DOHH2 (cell line): ENCODE results near the gene FLAD1.

Source experiments
- H3F3A ChIP-seq: fragments of 200-600 bp; sonication (generic), shearing (Covaris generic); 2 replicates; pipeline ENCODE4 v1.6.0; 2016; ENCODE audit warnings: antibody characterized with exemption, mild to moderate bottlenecking; ENCODE audit not compliant: control insufficient read depth, insufficient read depth
- H3K27ac ChIP-seq: fragments of 200-600 bp; sonication (generic); 2 replicates; pipeline ENCODE4 v1.5.1; 2014; ENCODE audit warnings: low read depth, mild to moderate bottlenecking, low read length, moderate library complexity
- H3K27me3 ChIP-seq: fragments of 200-600 bp; sonication (generic); 2 replicates; pipeline ENCODE4 v1.6.1; 2014; ENCODE audit warnings: mild to moderate bottlenecking, low read length, mixed read lengths; ENCODE audit not compliant: control insufficient read depth
- H3K36me3 ChIP-seq: fragments of 200-600 bp; sonication (generic); 2 replicates; pipeline ENCODE4 v1.6.1; 2014; ENCODE audit warnings: mild to moderate bottlenecking, low read length, moderate library complexity, mixed read lengths; ENCODE audit not compliant: control insufficient read depth
- H3K4me1 ChIP-seq: fragments of 200-600 bp; sonication (generic); 2 replicates; pipeline ENCODE4 v1.6.1; 2014; ENCODE audit warnings: mild to moderate bottlenecking, low read length, mixed read lengths; ENCODE audit not compliant: control insufficient read depth
- H3K4me2 ChIP-seq: fragments of 200-600 bp; sonication (generic); 2 replicates; pipeline ENCODE4 v1.6.0; 2014; ENCODE audit warnings: mild to moderate bottlenecking, low read length, moderate library complexity
- H3K4me3 ChIP-seq: fragments of 200-600 bp; sonication (generic); 2 replicates; pipeline ENCODE4 v1.5.1; 2014; ENCODE audit warnings: mild to moderate bottlenecking, low read length, mixed read lengths
- H3K79me2 ChIP-seq: fragments of 200-600 bp; sonication (generic); 2 replicates; pipeline ENCODE4 v1.6.1; 2014; ENCODE audit warnings: mild to moderate bottlenecking, low read length, mixed read lengths; ENCODE audit not compliant: control insufficient read depth
- H3K9me2 ChIP-seq: fragments of 200-600 bp; sonication (generic); replicated peaks from 2 replicates; pipeline ENCODE4 v1.6.1; 2014; ENCODE audit warnings: mild to moderate bottlenecking, low read length, mixed read lengths; ENCODE audit not compliant: control insufficient read depth
- H3K9me3 ChIP-seq: fragments of 200-600 bp; sonication (generic); 2 replicates; pipeline ENCODE4 v1.6.1; 2014; ENCODE audit warnings: antibody characterized with exemption, low read length, mixed read lengths; ENCODE audit not compliant: control insufficient read depth, insufficient read depth
- H4K20me1 ChIP-seq: fragments of 200-600 bp; sonication (generic); 2 replicates; pipeline ENCODE4 v1.6.0; 2014; ENCODE audit warnings: low read depth, mild to moderate bottlenecking, antibody characterized with exemption, low read length, moderate library complexity; ENCODE audit not compliant: control insufficient read depth, insufficient read depth
- CTCF ChIP-seq: fragments of 200-600 bp; sonication (generic); IDR thresholded peaks from one replicate; pipeline ENCODE4 v1.5.1; 2014; ENCODE audit warnings: antibody characterized with exemption, mild to moderate bottlenecking, low read depth, low read length; ENCODE audit not compliant: poor library complexity, severe bottlenecking
- EZH2phosphoT487 ChIP-seq: fragments of 200-600 bp; sonication (generic); IDR thresholded peaks from 2 replicates; pipeline ENCODE4 v1.6.1; 2017; ENCODE audit warnings: borderline replicate concordance, mild to moderate bottlenecking, antibody characterized with exemption, low read length, moderate library complexity, mixed read lengths

The FLAD1 gene

DNA sequence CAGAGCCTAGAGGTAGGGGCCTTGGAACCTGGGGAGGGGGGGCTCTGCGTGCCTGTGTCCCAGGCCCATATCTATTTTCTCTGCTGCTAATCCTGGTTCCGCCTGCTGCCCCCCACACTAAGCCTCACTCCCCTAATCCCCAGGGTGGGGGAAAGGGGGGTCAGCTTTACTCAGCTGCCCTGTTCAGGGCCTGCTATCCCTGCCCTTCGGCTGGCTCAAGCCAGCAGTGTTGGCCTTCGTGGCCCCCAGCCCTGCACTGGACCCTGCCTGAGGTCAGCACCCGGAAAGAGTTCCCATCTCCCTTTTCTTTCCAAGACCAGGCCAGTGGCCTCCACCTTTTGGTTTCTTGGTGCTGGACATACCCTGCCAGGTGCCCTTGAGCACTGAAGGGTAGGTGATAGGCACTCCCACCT lies 27.9 kb downstream of the FLAD1 start:
- peaks cover 23% of the 10 kb centered on the region for H3F3A ChIP-seq
- no peaks in the 10 kb centered on the region for H3K27me3 ChIP-seq
- peaks cover 90% of the 10 kb centered on the region for H3K4me1 ChIP-seq
- no peaks in the 10 kb centered on the region for H3K9me2 ChIP-seq
- H3K36me3 ChIP-seq = peaks cover 19% of the 10 kb centered on the region
- H3K9me3 ChIP-seq = no peaks in the 10 kb centered on the region
- H3K4me3 ChIP-seq = no peak overlapping the region
- H4K20me1 ChIP-seq = no peaks in the 10 kb centered on the region
- TF ChIP-seq EZH2phosphoT487 (no peak), CTCF (no peak)
- H3K27ac ChIP-seq = no peak overlapping the region
- H3K4me2 ChIP-seq = no peak overlapping the region; the same call in 1 of the 2 replicates
- H3K79me2 ChIP-seq = 0 out of 2 replicates have a peak, but pooled peaks cover 3% of the 10 kb centered on the region

DNA sequence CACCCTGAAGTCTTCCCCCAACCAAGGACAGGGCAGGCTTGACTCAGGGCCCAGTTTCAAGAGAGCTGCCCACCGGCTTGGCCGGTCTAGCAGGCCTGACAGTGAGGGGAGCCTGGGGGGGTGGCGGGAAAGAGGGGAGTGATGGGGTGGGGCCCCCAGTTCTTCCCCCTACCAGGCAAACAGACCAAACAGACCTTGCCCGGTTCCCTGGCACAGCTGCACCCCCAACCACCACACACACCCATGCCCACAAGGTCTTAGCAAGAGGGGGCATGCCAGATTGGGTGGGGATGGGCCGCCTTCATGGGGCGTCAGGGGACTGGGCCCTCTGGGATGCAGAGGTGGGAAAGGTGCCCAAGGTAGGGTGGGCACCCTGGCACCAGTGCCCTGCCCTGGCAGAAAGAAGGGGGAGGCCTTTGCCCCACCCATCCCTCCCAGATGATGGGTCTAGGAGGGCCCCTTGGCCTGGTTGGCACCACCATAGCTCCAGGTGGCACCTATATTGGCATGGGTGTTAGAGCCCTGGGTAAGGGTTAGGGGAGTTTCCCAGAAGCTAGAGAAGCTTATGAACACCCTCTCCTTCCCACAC lies 28.4 kb downstream of the FLAD1 start:
- no peak for TF ChIP-seq CTCF
- TF ChIP-seq EZH2phosphoT487 = no peak
- Histone ChIP-seq H3K9me2 (no peaks in the 10 kb centered on the region), H3K27me3 (no peaks in the 10 kb centered on the region), H3K27ac (no peak overlapping the region), H3F3A (peaks cover 22% of the 10 kb centered on the region), H3K4me1 (peaks cover 90% of the 10 kb centered on the region), H3K9me3 (no peaks in the 10 kb centered on the region), H4K20me1 (no peaks in the 10 kb centered on the region), H3K79me2 (0 out of 2 replicates have a peak, but pooled peaks cover 3% of the 10 kb centered on the region), H3K4me2 (no peak overlapping the region), H3K4me3 (no peak overlapping the region), H3K36me3 (peaks cover 23% of the 10 kb centered on the region)

GRCh38 chr1:155012026-155012546 lies 28.9 kb downstream of the FLAD1 start:
- Histone ChIP-seq H3K9me3 (no peaks in the 10 kb centered on the region), H3K4me1 (peaks cover 90% of the 10 kb centered on the region), H3K27ac (no peak overlapping the region), H3K79me2 (0 out of 2 replicates have a peak, but pooled peaks cover under 1% of the 10 kb centered on the region), H3K36me3 (peaks cover 24% of the 10 kb centered on the region), H3K4me3 (no peak overlapping the region), H3F3A (peaks cover 25% of the 10 kb centered on the region), H3K27me3 (no peaks in the 10 kb centered on the region), H4K20me1 (no peaks in the 10 kb centered on the region), H3K9me2 (no peaks in the 10 kb centered on the region), H3K4me2 (no peak overlapping the region)
- no peak for TF ChIP-seq EZH2phosphoT487
- TF ChIP-seq CTCF = no peak
